SJCRH30 (cell line): ENCODE results near the gene ASCL1. TPM values are rescaled to one million over a fixed set of nuclear protein-coding genes. Genes with fewer than 3 reads are reported as not detected.
A peak's percentile ranks its signal among the peaks of the same experiment; 100 is the strongest.

Experiments used
- DNase-seq, 2 experiments: peaks; one replicate each; pipeline ENCODE4 v3.0.0-alpha.2; 2015 to 2020
- H3K27ac ChIP-seq: fragments of 250-450 bp; sonication (Bioruptor Pico); 2 replicates; pipeline ENCODE4 v1.5.1; 2020; ENCODE audit warnings: mild to moderate bottlenecking, moderate library complexity
- H3K27me3 ChIP-seq: fragments of 250-450 bp; sonication (Bioruptor Pico); 2 replicates; pipeline ENCODE4 v1.5.1; 2020; ENCODE audit warnings: mild to moderate bottlenecking, moderate library complexity
- H3K36me3 ChIP-seq: fragments of 250-450 bp; sonication (Bioruptor Pico); 2 replicates; pipeline ENCODE4 v1.5.1; 2020; ENCODE audit warnings: mild to moderate bottlenecking, moderate library complexity
- H3K4me1 ChIP-seq: fragments of 250-450 bp; sonication (Bioruptor Pico); 2 replicates; pipeline ENCODE4 v1.5.1; 2020; ENCODE audit warnings: mild to moderate bottlenecking, moderate library complexity
- H3K4me3 ChIP-seq: fragments of 250-450 bp; sonication (Bioruptor Pico); 2 replicates; pipeline ENCODE4 v1.5.1; 2020; ENCODE audit warnings: mild to moderate bottlenecking, moderate library complexity
- H3K9me3 ChIP-seq: fragments of 250-450 bp; sonication (Bioruptor Pico); replicated peaks from 2 replicates; pipeline ENCODE4 v1.5.1; 2020; ENCODE audit warnings: mild to moderate bottlenecking, moderate library complexity
- total RNA-seq: library from RNA; depleted of rRNA; stranded (reverse); fragments of >200 nt; shearing (Covaris generic); gene quantifications from 2 replicates; pipeline ENCODE4 v1.2.3, GENCODE V29; 2014

The ASCL1 gene
- total RNA-seq, 1 experiment from 2014 or later, result not detected

DNA sequence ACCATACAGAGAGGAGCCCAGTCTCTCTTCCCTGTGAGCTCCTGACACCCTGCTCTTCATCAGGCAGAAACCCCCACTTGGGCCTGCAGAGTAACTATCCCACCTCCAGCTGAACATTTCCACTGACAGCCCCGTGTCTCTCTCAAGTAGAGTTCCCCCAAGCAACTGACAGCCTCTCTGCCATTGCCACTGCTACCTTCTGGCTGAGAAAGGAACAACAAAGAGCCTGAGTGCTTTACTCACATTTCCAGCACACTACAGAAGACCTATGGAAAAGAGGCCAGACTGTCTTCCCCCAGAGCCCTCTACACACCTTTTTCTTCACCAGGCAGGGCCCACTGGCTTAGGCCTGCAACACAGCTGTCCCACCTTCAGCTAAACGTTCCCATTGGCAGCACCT is 18.4 kb upstream of the ASCL1 start:
- Histone ChIP-seq H3K36me3 (no peaks in the 10 kb centered on the region), H3K27ac (no peak overlapping the region), H3K4me3 (no peak overlapping the region), H3K4me1 (no peaks in the 10 kb centered on the region), H3K9me3 (no peaks in the 10 kb centered on the region), H3K27me3 (no peaks in the 10 kb centered on the region)
- no peak for DNase-seq

DNA sequence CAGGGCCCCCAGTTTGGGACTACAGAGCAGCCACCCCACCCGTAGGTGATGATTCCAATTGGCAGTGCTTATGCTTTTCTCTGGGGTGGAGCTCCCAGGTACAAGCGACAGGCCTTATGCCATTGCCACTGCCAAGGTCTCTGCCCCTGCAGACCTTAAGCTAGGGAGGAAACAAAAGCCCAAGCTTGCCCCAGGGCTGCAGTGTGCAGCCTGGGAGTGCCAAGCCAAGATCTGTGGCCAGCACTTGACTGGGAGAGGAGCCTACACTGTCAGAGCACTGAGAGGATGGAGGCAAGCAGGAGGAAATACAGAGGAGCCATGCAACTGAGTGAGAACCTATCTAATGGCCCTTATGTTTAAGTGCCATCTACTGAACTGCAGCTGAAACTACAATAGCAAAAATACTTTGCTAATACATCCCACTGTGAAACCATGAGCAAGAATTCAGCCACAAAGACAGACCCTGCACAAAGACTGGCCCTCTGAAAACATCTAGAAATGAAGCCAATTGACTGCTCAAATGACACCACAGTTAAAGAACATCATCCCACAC is 17.7 kb upstream of the ASCL1 start:
- H3K27ac ChIP-seq, result no peak overlapping the region
- no peak for DNase-seq
- no peaks in the 10 kb centered on the region for H3K27me3 ChIP-seq

DNA sequence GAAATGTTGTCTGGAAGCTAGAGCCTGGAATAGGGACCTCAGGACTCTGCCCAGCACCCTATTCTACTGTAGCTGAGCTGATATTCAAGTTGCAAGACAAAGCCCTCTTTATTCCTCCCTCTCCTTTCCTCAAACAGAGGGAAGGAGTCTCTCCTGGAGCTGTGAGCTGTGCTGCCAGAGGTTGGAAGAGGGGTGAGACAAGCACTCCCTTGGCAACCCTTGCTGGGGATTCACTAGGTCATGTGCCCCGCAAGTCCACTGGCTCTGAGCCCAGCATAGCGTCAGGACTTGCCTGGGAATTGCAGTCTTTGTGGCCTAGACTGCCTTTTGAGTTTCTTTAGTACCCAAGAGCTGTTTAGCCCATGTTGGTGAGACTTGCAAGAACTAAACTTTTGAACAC is 11.4 kb upstream of the ASCL1 start:
- Histone ChIP-seq H3K4me3 (no peak overlapping the region), H3K27me3 (no peaks in the 10 kb centered on the region), H3K36me3 (no peaks in the 10 kb centered on the region), H3K4me1 (no peaks in the 10 kb centered on the region), H3K9me3 (no peaks in the 10 kb centered on the region), H3K27ac (no peak overlapping the region)
- no peak for DNase-seq

More for the DNA sequence above, 17.7 kb upstream of the ASCL1 start:
- no peaks in the 10 kb centered on the region for H3K36me3 ChIP-seq
- no peaks in the 10 kb centered on the region for H3K4me1 ChIP-seq
- H3K4me3 ChIP-seq, result no peak overlapping the region
- H3K9me3 ChIP-seq, result no peaks in the 10 kb centered on the region

DNA sequence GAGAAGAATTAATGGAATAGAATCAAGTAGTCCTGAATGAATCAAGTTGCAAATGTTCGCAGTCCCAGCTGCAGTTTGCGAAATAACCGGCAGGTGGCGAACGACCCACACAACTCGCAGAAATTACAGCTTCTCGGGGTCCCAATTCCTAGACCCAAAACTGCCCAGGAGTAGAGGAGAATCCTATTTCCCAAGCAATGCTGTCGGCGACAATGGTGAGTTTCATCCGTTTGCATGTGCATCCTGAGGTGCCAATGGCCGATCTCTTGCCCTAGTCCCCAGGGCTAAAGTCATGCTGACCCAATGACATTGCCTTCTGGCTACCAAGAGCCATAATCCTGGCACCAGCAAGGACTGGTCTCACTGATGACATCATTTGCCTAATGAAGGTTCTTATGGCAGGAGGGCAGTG is 8.5 kb upstream of the ASCL1 start:
- no peak overlapping the region for H3K27ac ChIP-seq
- H3K4me1 ChIP-seq, result no peaks in the 10 kb centered on the region
- H3K27me3 ChIP-seq, result no peaks in the 10 kb centered on the region
- no peaks in the 10 kb centered on the region for H3K36me3 ChIP-seq
- peak; percentile 26 to 60 for DNase-seq
- H3K4me3 ChIP-seq, result no peak overlapping the region
- no peaks in the 10 kb centered on the region for H3K9me3 ChIP-seq

DNA sequence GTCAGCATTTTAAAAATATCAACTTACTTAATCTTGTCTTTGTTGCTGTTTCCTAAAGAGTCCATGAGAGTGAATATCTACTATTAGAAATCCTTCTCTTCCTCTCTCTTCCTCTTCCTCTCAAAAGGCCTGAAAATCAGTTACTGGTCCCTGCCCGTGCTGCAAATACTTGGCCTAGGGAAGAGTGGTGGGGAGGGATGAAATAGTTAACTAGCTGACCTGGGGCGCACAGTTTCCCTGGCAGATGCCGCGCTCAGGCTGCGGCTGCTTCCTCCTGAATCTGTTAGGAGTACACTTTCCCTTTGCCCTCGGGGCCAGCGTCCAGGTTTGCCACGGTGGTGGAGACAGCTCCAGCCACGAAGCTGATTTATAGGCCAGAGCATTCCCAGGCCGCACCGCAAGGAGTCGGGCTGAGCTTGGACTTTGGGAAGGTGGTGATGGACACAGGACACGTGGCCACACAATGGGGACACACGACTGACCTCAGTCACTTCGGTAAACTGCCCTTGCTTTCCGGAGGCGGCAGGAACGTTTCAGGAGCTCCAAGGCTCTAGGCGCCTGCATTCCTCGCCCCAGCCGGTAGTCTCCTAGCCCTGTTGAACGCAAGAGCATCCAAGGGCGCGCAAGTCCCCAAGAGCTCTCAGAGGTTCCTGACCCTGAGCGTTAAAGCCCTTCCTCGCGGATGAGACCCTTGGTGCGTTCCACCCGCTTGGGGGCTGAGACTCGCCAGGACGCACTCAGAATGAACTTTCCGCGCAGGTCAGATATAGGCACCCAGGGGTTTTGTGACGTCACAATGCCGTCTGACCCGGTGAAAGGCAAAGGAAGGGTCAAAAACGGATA is 7.1 kb upstream of the ASCL1 start:
- H3K27me3 ChIP-seq, result no peaks in the 10 kb centered on the region

DNA sequence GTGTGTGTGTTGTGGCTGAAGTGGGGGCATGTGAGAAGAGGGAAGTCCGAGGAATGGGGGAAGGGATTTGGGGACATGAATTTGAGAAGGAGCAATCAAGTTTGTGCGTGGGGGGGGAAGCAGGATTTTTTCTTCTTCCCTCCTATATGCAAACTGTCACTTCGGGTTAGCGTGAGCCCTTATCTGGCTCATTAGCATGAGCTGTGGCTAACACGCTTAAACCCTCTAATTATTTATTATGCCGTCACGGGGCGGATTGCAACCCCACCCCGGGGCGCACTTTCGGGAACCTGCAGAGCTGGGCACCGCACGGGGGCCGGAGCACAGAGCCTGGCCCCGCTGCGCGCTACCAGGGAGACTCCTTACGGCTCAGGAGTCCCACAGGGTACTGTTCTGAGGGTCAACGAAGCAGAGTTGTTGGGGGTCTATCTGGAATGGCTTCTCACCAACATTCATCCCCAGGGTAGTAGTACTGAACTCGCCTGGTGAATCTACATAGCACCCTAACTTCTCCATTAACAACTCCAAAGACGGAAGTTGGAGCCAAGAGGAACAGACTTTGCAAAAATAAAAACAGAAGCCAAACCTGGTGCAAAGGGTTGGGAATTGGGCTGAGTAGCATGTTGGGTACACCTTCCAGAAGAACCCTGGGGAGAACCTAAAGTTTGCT is 6.4 kb upstream of the ASCL1 start:
- Histone ChIP-seq H3K4me1 (no peaks in the 10 kb centered on the region), H3K9me3 (no peaks in the 10 kb centered on the region), H3K27me3 (no peaks in the 10 kb centered on the region), H3K4me3 (no peak overlapping the region), H3K27ac (no peak overlapping the region), H3K36me3 (no peaks in the 10 kb centered on the region)
- DNase-seq, result no peak

More for the DNA sequence above, 7.1 kb upstream of the ASCL1 start:
- no peaks in the 10 kb centered on the region for H3K4me1 ChIP-seq
- no peak overlapping the region for H3K4me3 ChIP-seq
- no peak overlapping the region for H3K27ac ChIP-seq
- no peaks in the 10 kb centered on the region for H3K36me3 ChIP-seq
- DNase-seq, result no peak
- H3K9me3 ChIP-seq, result no peaks in the 10 kb centered on the region

DNA sequence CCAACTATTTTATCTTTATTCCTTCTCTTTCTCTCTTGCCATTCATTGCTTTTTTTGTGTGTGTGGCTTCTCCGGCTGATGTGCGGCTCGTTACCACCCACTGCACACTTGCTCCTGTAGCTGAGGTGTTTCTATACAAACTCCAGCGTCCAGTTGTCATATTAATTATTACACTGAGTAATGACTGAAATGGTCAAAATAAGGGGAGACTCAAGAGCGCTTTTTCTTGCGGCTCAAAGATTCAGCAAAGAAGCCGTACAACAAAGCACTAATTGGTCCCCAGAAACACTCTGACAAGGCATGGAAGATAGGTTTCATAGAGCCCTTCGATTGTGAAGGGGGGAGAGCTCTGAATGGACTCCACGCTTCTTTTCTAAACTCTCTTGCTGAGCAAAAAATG is 5.6 kb upstream of the ASCL1 start:
- Histone ChIP-seq H3K9me3 (no peaks in the 10 kb centered on the region), H3K36me3 (no peaks in the 10 kb centered on the region), H3K27me3 (no peaks in the 10 kb centered on the region)

DNA sequence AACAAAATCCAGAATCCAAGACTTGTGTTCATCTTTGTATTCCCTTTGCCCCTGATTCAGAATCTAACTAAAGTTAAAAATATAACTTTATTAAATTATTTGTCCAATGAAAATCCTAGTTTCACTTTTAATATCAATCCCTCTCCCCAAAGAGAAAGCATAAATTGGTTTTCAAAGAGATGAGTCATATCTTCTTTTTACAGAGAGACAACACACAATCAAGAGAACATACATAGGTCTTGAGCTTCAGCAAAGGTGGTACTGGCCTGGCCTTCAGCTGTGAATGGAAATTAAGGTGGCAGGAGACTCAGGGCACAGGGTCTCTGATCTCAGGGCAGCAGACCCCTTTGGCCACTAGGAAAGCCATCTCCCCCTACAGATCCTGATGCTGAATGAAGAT is 4.3 kb upstream of the ASCL1 start:
- no peaks in the 10 kb centered on the region for H3K4me1 ChIP-seq
- H3K36me3 ChIP-seq, result no peaks in the 10 kb centered on the region
- H3K4me3 ChIP-seq, result no peak overlapping the region
- H3K27me3 ChIP-seq, result no peaks in the 10 kb centered on the region
- no peaks in the 10 kb centered on the region for H3K9me3 ChIP-seq
- no peak overlapping the region for H3K27ac ChIP-seq
- DNase-seq, result no peak

More for the DNA sequence above, 5.6 kb upstream of the ASCL1 start:
- Histone ChIP-seq H3K4me1 (no peaks in the 10 kb centered on the region), H3K27ac (no peak overlapping the region), H3K4me3 (no peak overlapping the region)
- DNase-seq, result no peak

DNA sequence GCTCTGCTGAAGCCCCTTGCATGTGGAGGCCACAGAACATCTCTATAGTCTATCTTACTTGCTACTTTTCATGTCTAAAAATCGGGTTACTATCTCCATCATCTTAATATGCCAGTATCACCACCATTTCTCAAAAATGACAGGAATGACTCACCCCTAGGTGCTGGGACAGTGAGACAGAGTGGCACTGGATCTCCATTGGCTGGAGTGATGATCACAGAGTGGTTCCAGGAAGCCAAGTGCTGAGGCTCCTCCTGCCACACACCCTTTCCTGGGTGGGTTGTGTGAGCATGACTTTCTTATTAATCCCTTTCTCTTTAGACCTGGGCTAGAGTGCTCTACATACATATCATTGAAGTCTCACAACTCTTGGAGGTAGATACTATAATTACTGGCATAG is 3.3 kb upstream of the ASCL1 start:
- H3K27me3 ChIP-seq, result no peaks in the 10 kb centered on the region
- no peaks in the 10 kb centered on the region for H3K9me3 ChIP-seq
- no peaks in the 10 kb centered on the region for H3K4me1 ChIP-seq
- H3K36me3 ChIP-seq, result no peaks in the 10 kb centered on the region
- DNase-seq, result no peak
- H3K4me3 ChIP-seq, result no peak overlapping the region
- H3K27ac ChIP-seq, result no peak overlapping the region

DNA sequence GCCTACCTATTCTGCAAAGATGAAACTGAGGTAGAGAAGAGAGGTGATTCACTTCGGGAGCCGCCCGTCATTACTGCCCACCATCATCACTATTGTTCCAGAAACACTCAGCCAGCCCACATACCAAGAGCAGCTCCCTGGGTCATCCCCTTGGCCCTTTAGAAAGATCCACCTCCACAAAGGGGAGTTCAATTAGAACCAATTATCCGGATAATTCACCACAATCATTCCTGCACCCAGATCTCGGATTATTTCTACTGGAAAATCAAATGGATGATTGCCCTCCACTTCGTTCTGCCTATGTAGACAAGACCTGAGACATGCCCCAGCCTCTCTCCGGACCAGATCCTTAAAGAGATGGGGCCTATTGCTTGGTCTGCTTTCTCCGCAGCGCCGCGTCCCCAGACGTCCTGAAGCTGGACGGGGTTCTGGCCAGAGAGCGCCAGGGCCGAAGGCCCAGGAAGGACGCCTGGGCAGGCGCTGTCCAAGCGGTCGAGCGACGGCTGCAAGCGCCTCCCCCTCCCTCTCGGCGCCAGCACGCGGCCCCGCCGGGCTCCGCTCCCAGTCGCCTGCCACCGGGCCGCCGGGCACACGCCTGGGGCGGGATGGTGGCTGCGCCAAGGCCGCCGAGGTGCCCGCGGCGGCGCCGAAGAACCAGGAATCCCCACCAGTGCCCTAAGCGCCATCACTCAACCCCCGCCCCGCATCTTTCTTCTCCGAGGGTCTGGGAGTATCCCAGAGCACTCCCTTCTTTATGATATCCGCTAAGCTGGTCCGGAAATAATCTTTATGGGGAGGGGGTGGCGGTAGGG is 1.3 kb upstream of the ASCL1 start:
- Histone ChIP-seq H3K27ac (no peak overlapping the region), H3K4me1 (no peaks in the 10 kb centered on the region), H3K4me3 (no peak overlapping the region), H3K9me3 (no peaks in the 10 kb centered on the region), H3K27me3 (no peaks in the 10 kb centered on the region), H3K36me3 (no peaks in the 10 kb centered on the region)
- no peak for DNase-seq

DNA sequence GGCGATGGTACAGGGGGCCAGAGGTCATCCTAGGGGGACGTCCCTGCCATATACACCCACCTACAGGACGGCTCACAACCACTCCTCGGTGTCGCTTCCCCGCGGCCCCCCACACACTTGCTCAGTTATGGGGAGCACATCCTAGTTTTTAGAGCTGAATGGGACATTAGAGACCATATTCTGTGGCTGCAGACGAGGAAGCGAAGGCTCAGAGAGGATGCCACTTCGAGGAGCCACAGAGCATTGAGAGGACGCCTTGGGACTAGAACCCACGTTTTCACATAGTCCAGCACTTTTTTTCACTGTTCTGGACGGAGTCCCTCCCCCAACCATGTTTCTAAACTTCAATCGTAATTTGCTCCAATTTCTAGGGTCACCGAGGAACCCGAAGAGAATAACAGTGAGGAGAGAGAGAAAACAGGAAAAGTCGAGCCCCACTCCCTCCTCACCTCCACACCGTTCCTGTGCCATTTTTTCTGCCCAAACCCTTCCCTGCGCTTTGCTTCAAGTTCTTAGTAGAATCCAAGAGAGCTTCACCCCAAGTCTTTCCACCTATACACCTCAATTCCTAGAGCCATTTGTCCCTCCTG is 641 bp upstream of the ASCL1 start:
- no peak overlapping the region for H3K4me3 ChIP-seq
- H3K27ac ChIP-seq, result no peak overlapping the region
- DNase-seq, result no peak
- H3K27me3 ChIP-seq, result no peaks in the 10 kb centered on the region
- no peaks in the 10 kb centered on the region for H3K36me3 ChIP-seq
- no peaks in the 10 kb centered on the region for H3K4me1 ChIP-seq
- no peaks in the 10 kb centered on the region for H3K9me3 ChIP-seq

DNA sequence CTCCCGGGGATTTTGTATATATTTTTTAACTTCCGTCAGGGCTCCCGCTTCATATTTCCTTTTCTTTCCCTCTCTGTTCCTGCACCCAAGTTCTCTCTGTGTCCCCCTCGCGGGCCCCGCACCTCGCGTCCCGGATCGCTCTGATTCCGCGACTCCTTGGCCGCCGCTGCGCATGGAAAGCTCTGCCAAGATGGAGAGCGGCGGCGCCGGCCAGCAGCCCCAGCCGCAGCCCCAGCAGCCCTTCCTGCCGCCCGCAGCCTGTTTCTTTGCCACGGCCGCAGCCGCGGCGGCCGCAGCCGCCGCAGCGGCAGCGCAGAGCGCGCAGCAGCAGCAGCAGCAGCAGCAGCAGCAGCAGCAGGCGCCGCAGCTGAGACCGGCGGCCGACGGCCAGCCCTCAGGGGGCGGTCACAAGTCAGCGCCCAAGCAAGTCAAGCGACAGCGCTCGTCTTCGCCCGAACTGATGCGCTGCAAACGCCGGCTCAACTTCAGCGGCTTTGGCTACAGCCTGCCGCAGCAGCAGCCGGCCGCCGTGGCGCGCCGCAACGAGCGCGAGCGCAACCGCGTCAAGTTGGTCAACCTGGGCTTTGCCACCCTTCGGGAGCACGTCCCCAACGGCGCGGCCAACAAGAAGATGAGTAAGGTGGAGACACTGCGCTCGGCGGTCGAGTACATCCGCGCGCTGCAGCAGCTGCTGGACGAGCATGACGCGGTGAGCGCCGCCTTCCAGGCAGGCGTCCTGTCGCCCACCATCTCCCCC is 777 bp downstream of the ASCL1 start:
- no peaks in the 10 kb centered on the region for H3K36me3 ChIP-seq
- H3K9me3 ChIP-seq, result no peaks in the 10 kb centered on the region
- no peak for DNase-seq
- no peak overlapping the region for H3K4me3 ChIP-seq
- H3K4me1 ChIP-seq, result no peaks in the 10 kb centered on the region
- no peak overlapping the region for H3K27ac ChIP-seq
- no peaks in the 10 kb centered on the region; the same call in 1 of the 2 replicates for H3K27me3 ChIP-seq

DNA sequence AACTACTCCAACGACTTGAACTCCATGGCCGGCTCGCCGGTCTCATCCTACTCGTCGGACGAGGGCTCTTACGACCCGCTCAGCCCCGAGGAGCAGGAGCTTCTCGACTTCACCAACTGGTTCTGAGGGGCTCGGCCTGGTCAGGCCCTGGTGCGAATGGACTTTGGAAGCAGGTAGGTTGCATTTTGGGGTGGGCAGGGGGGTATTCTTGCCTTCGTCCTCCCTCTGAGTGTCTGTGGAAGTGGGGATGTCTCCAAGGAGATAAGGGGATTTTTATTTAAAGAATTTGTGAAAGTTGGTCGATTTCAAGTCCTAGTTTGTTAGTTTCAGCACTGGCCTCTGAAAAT is 1.3 kb downstream of the ASCL1 start:
- Histone ChIP-seq H3K27ac (no peak overlapping the region), H3K4me3 (no peak overlapping the region), H3K4me1 (no peaks in the 10 kb centered on the region), H3K27me3 (no peaks in the 10 kb centered on the region; the same call in 1 of the 2 replicates), H3K36me3 (no peaks in the 10 kb centered on the region), H3K9me3 (no peaks in the 10 kb centered on the region)
- DNase-seq, result no peak

DNA sequence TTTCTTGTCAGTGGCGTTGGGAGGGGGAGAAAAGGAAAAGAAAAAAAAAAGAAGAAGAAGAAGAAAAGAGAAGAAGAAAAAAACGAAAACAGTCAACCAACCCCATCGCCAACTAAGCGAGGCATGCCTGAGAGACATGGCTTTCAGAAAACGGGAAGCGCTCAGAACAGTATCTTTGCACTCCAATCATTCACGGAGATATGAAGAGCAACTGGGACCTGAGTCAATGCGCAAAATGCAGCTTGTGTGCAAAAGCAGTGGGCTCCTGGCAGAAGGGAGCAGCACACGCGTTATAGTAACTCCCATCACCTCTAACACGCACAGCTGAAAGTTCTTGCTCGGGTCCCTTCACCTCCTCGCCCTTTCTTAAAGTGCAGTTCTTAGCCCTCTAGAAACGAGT is 1.9 kb downstream of the ASCL1 start:
- Histone ChIP-seq H3K27me3 (no peaks in the 10 kb centered on the region; the same call in 1 of the 2 replicates), H3K27ac (no peak overlapping the region), H3K4me3 (no peak overlapping the region), H3K36me3 (no peaks in the 10 kb centered on the region), H3K9me3 (no peaks in the 10 kb centered on the region), H3K4me1 (no peaks in the 10 kb centered on the region)
- DNase-seq, result no peak
